ENCODE measurements around the gene LAMA2. TPM values are rescaled to one million over a fixed set of nuclear protein-coding genes. Genes with fewer than 3 reads are reported as not detected.

LAMA2 gene
- total RNA-seq, 1 experiment from 2014 or later, result 4.2 TPM

GRCh38 chr6:129111346-129111745 lies 228.4 kb downstream of the LAMA2 start:
- no peaks in the 10 kb centered on the region for H3K9me3 ChIP-seq (ENCODE audit: control insufficient read depth, low read depth, low read length)
- H4K5ac ChIP-seq (ENCODE audit: insufficient read length, low read depth, low read length), result no peak overlapping the region
- no peak overlapping the region for H4K8ac ChIP-seq (replicated peaks; ENCODE audit: insufficient read length, low read depth, low read length)
- no peak overlapping the region for H3K18ac ChIP-seq (ENCODE audit: insufficient read length, low read depth, low read length)
- TF ChIP-seq CTCF (conservative IDR thresholded peaks at IDR 0.05), result no peak
- H3K56ac ChIP-seq (ENCODE audit: insufficient read length, low read depth, low read length), result no peak overlapping the region
- H3K27ac ChIP-seq (ENCODE audit: insufficient read length, low read depth, low read length), result no peak overlapping the region
- H2BK5ac ChIP-seq (ENCODE audit: insufficient read length, low read length), result no peak overlapping the region
- no peak for DNase-seq
- peaks cover 7% of the 10 kb centered on the region in 2 experiments; a peak in 2 of 4 replicates for H3K4me1 Mint-ChIP-seq
- no peaks in the 10 kb centered on the region for H3K23me2 ChIP-seq (ENCODE audit: insufficient read length, low read depth, low read length, poor library complexity, severe bottlenecking)
- H2BK20ac ChIP-seq (ENCODE audit: low read depth, low read length, poor library complexity, severe bottlenecking), result no peak overlapping the region
- no peak overlapping the region for H3K4me2 ChIP-seq (ENCODE audit: insufficient read depth, insufficient read length, low read length)
- no peaks in the 10 kb centered on the region for H3K27me3 Mint-ChIP-seq (ENCODE audit: low read depth)
- no peaks in the 10 kb centered on the region for H3K9me3 Mint-ChIP-seq
- H3K9ac ChIP-seq (ENCODE audit: extremely low read depth, insufficient read length, low read length), result no peak overlapping the region
- H3T11ph ChIP-seq (ENCODE audit: low read length), result no peak overlapping the region
- no peak overlapping the region for H3K14ac ChIP-seq (ENCODE audit: insufficient read depth, low read length)
- no peaks in the 10 kb centered on the region for H3K36me3 Mint-ChIP-seq (ENCODE audit: insufficient read depth in 1 of 3, low read depth in 3 of 3)
- no peak overlapping the region for H3K27ac Mint-ChIP-seq
- no peaks in the 10 kb centered on the region for H3K79me1 ChIP-seq (ENCODE audit: insufficient read depth, low read depth, low read length, poor library complexity, severe bottlenecking)
- H2AK5ac ChIP-seq (ENCODE audit: insufficient read length, low read length), result no peak overlapping the region
- H3K4me1 ChIP-seq (ENCODE audit: insufficient read depth, low read length), result no peaks in the 10 kb centered on the region; the same call in 1 of the 2 replicates
- no peak overlapping the region for H2BK15ac ChIP-seq (ENCODE audit: low read depth, low read length)
- WGBS (ENCODE audit: extremely low coverage, insufficient read length, low lambda C conversion rate), result no CpG with 5 or more reads among the region's 1 CpG
- no peak overlapping the region for H3K23ac ChIP-seq (ENCODE audit: insufficient read length, low read depth, low read length)
- no peak overlapping the region for H2BK120ac ChIP-seq (ENCODE audit: low read depth, low read length, poor library complexity, severe bottlenecking)
- no peak overlapping the region for H3K4me3 Mint-ChIP-seq
- no peak overlapping the region for H4K91ac ChIP-seq (ENCODE audit: insufficient read length, low read depth, low read length)
- H2BK12ac ChIP-seq (ENCODE audit: insufficient read length, low read depth, low read length), result no peak overlapping the region
- H3K4ac ChIP-seq (ENCODE audit: low read depth, low read length), result no peak overlapping the region
- no peaks in the 10 kb centered on the region for H4K20me1 ChIP-seq (ENCODE audit: control insufficient read depth, insufficient read depth, insufficient read length)
- H3K79me2 ChIP-seq (ENCODE audit: insufficient read depth, low read length), result no peaks in the 10 kb centered on the region
- H3K27me3 ChIP-seq (ENCODE audit: insufficient read depth, low read length), result no peaks in the 10 kb centered on the region
- no peak overlapping the region for H2AFZ ChIP-seq (ENCODE audit: low read length)
